Pons (tissue), 1 donor: ENCODE measurements around the gene COBLL1.
"Not testable (repeated sequence)": the region's sequence is repeated elsewhere in the genome, so short reads cannot be mapped to it uniquely, and the experiment has no call there.

ENCODE experiments used
- DNase-seq: peaks from one replicate; pipeline ENCODE4 v3.0.0-alpha.2; 2016; ENCODE audit warnings: low spot score

The COBLL1 gene

GRCh38 chr2:164710837-164711765, 130.5 kb downstream of the COBLL1 start:
- no peak for DNase-seq

- not testable (repeated sequence) for DNase-seq
These were observed 131.3 kb downstream of the COBLL1 start for GRCh38 chr2:164710252-164710836.

GRCh38 chr2:164706522-164706921, 135.1 kb downstream of the COBLL1 start:
- DNase-seq: no peak

GRCh38 chr2:164705412-164706167, 136.0 kb downstream of the COBLL1 start:
- DNase-seq: no peak

GRCh38 chr2:164703915-164704706, 137.5 kb downstream of the COBLL1 start:
- no peak for DNase-seq

- no peak for DNase-seq
These were observed 140.1 kb downstream of the COBLL1 start for GRCh38 chr2:164701565-164701964.

- no peak for DNase-seq
These were observed 141.2 kb downstream of the COBLL1 start for GRCh38 chr2:164700390-164700789.

GRCh38 chr2:164697688-164698461, 143.7 kb downstream of the COBLL1 start:
- peak; percentile 21 for DNase-seq

- no peak for DNase-seq
These were observed 145.0 kb downstream of the COBLL1 start for GRCh38 chr2:164696634-164697033.

GRCh38 chr2:164694275-164694695, 147.3 kb downstream of the COBLL1 start:
- DNase-seq: no peak

- DNase-seq: no peak
These were observed 147.8 kb downstream of the COBLL1 start for GRCh38 chr2:164693834-164694233.

GRCh38 chr2:164693390-164693789, 148.2 kb downstream of the COBLL1 start:
- no peak for DNase-seq

- DNase-seq: no peak
These were observed 148.7 kb downstream of the COBLL1 start for GRCh38 chr2:164692958-164693357.

GRCh38 chr2:164692114-164692513, 149.5 kb downstream of the COBLL1 start:
- DNase-seq: no peak

- DNase-seq: no peak
These were observed 150.2 kb downstream of the COBLL1 start for GRCh38 chr2:164691346-164691887.

- DNase-seq: no peak
These were observed 151.3 kb downstream of the COBLL1 start for GRCh38 chr2:164690361-164690760.

GRCh38 chr2:164688896-164689419, 152.7 kb downstream of the COBLL1 start:
- DNase-seq: no peak

GRCh38 chr2:164681009-164681408, 160.6 kb downstream of the COBLL1 start:
- DNase-seq: no peak

GRCh38 chr2:164678631-164679149, 162.9 kb downstream of the COBLL1 start:
- DNase-seq: no peak

GRCh38 chr2:164677733-164678132, 163.9 kb downstream of the COBLL1 start:
- no peak for DNase-seq
